OCI-LY7 (cell line): Measurements from ENCODE around the gene SLIT3.

ENCODE experiments used
- EZH2phosphoT487 ChIP-seq: fragments of 200-600 bp; sonication (generic); IDR thresholded peaks from 2 replicates; pipeline ENCODE4 v1.6.1; 2018; ENCODE audit warnings: low read depth, borderline replicate concordance, mild to moderate bottlenecking, mixed run types, antibody characterized with exemption, low read length, moderate library complexity, mixed read lengths
- TF ChIP-seq, protein P1 (sequence below): fragments of 200-600 bp; sonication (generic); conservative IDR thresholded peaks from 2 replicates; pipeline ENCODE4 v1.5.1; 2014; ENCODE audit warnings: mild to moderate bottlenecking, antibody characterized with exemption, low read length, moderate library complexity, mixed read lengths

DNA sequence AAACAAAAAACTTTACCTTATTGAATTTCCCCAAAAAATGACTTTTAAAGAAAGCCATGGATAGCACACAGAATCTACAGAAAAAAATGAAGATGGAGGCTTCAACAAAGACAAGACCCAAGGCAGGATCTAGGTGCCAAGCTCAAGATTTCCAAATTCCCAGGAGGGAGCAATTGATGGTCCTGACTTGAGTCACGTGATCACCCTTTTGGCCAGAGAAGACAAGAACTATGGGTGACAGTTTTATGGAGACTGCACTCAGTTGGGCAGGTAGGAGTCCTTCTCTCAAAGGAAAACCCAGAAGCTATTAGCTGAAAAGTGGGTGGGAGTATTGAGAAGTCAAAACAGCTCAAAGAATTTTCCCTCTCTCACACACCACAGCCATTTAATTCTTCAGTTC is 3.2 kb upstream of the SLIT3 start:
- TF ChIP-seq, protein P1, sequence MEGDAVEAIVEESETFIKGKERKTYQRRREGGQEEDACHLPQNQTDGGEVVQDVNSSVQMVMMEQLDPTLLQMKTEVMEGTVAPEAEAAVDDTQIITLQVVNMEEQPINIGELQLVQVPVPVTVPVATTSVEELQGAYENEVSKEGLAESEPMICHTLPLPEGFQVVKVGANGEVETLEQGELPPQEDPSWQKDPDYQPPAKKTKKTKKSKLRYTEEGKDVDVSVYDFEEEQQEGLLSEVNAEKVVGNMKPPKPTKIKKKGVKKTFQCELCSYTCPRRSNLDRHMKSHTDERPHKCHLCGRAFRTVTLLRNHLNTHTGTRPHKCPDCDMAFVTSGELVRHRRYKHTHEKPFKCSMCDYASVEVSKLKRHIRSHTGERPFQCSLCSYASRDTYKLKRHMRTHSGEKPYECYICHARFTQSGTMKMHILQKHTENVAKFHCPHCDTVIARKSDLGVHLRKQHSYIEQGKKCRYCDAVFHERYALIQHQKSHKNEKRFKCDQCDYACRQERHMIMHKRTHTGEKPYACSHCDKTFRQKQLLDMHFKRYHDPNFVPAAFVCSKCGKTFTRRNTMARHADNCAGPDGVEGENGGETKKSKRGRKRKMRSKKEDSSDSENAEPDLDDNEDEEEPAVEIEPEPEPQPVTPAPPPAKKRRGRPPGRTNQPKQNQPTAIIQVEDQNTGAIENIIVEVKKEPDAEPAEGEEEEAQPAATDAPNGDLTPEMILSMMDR: no peak
- TF ChIP-seq EZH2phosphoT487: no peak
